Measurements from ENCODE around the gene SPARC. TPM values are rescaled to one million over a fixed set of nuclear protein-coding genes. Genes with fewer than 3 reads are reported as not detected.

SPARC gene
- total RNA-seq: 330 and 676 TPM in 2 replicates

GRCh38 chr5:151686674-151687407, at the start of gene SPARC:
TSS of gene SPARC (minus strand) at chr5:151686915. CDS start at chr5:151676188, 10,727 bp downstream.

Other genes with a start within 250 kb of the SPARC start
- gene SLC36A1, start 239.3 kb downstream of the SPARC start, total RNA-seq: 1.4 and 3.3 TPM in 2 replicates
- not detected in 2 replicates for gene FAT2, start 95.6 kb downstream of the SPARC start, total RNA-seq
- gene ATOX1, start 71.7 kb upstream of the SPARC start, total RNA-seq: 37.8 and 63.1 TPM in 2 replicates
- 182 and 214 TPM in 2 replicates for gene G3BP1, start 85.0 kb upstream of the SPARC start, total RNA-seq
- not detected in 2 replicates for gene GLRA1, start 237.9 kb upstream of the SPARC start, total RNA-seq

All from dermis lymphatic vessel endothelial cell (primary cell).